Central memory CD8-positive, alpha-beta T cell (primary cell): ENCODE data around the gene KDM4B.

Experiments
- ATAC-seq: fragments of 150-1000 bp; cut with Tn5 transposase; replicated peaks from 2 replicates; pipeline ENCODE4 v1.10.0; 2022; ENCODE audit warnings: mild to moderate bottlenecking, moderate FRiP score, moderate number of reproducible peaks; ENCODE audit not compliant: poor library complexity, severe bottlenecking; ENCODE audit errors: extremely low read depth
- DNase-seq, 2 donors: peaks; one replicate each; pipeline ENCODE4 v3.0.0; 2021; ENCODE audit warnings: low spot score in 2 of 2
- H3K27ac Mint-ChIP-seq: one replicate; pipeline ENCODE4 v1.8.0; 2022; ENCODE audit warnings: low read depth, mild to moderate bottlenecking, moderate library complexity, mixed read lengths
- H3K27me3 Mint-ChIP-seq: one replicate; pipeline ENCODE4 v1.8.0; 2022; ENCODE audit warnings: mixed read lengths
- H3K36me3 Mint-ChIP-seq: one replicate; pipeline ENCODE4 v1.8.0; 2022; ENCODE audit warnings: mild to moderate bottlenecking, moderate library complexity, mixed read lengths; ENCODE audit not compliant: insufficient read depth
- H3K4me1 Mint-ChIP-seq: one replicate; pipeline ENCODE4 v1.8.0; 2022; ENCODE audit warnings: mixed read lengths
- H3K4me3 Mint-ChIP-seq: one replicate; pipeline ENCODE4 v1.8.0; 2022; ENCODE audit warnings: mild to moderate bottlenecking, moderate library complexity, mixed read lengths
- H3K9me3 Mint-ChIP-seq: one replicate; pipeline ENCODE4 v1.8.0; 2022; ENCODE audit warnings: mixed read lengths

KDM4B gene

DNA sequence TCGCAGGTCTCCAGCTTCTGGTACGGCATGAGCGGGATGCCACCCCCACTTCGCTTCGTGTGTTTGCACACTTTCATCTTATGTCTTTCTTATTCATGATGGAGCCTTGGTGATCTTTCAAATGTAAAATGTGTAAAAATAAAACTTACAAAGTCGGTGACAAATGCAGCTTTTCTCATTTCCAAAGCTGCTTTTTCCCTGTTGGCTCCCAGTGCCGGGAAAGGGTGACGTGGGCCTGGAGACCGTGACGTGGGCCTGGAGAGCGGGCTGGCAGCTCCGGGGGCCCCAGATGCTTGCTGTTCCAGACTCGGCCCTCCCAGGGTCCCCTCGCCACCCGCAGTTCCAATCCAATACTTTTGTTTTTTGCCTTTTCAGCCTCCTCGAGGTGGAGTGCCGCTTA lies 101.4 kb downstream of the KDM4B start:
- no peaks in the 10 kb centered on the region for H3K9me3 Mint-ChIP-seq
- no peaks in the 10 kb centered on the region for H3K27me3 Mint-ChIP-seq
- no peak for DNase-seq
- no peak overlapping the region for H3K4me3 Mint-ChIP-seq
- peaks cover 35% of the 10 kb centered on the region for H3K4me1 Mint-ChIP-seq
- no peak for ATAC-seq
- H3K36me3 Mint-ChIP-seq, result peaks cover 7% of the 10 kb centered on the region
- H3K27ac Mint-ChIP-seq, result no peak overlapping the region

DNA sequence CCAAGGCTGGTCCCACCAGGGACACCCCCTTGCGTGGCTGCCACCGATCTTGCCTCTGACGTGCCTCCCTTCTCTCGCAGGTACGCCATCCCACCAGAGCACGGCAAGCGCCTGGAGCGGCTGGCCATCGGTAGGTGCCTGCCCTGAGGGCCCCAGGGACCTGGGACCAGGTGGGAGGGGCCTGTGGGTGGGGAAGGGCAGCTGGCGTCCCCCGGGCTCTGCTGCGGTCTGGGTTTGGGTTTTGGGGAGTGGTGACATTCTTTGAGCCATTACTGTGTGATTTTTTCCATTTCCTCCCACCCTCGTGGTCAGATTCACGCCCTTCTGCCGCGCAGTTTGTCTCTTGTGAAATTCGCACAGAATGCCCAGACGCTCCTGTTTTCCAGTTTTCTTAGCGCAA lies 102.0 kb downstream of the KDM4B start:
- Mint-ChIP-seq H3K9me3 (no peaks in the 10 kb centered on the region), H3K4me3 (no peak overlapping the region), H3K4me1 (peaks cover 39% of the 10 kb centered on the region), H3K27me3 (no peaks in the 10 kb centered on the region), H3K36me3 (peaks cover 7% of the 10 kb centered on the region), H3K27ac (peak overlapping the region; percentile 38)
- no peak for DNase-seq
- no peak for ATAC-seq

DNA sequence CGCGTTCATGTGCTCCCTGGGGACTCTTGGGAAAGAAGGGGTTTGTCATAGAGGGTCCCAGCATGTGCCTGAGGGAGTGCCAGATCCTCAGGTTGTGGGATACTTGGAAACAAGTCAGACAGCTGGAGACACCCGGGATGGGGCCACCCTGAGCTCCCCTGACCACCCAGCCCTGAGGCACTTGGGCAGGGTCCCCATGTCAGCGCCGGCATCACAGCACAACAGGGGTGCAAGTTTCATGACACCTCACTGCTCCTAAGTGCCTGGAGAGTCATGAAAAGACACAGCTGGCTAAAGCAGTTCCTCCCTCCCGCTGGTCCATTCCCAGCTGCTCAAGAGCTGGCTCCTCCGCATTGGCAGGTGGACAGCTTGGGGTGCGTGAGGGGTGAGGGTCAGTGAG lies 102.7 kb downstream of the KDM4B start:
- Mint-ChIP-seq H3K36me3 (peaks cover 7% of the 10 kb centered on the region), H3K4me1 (peaks cover 37% of the 10 kb centered on the region), H3K27me3 (no peaks in the 10 kb centered on the region), H3K4me3 (no peak overlapping the region), H3K9me3 (no peaks in the 10 kb centered on the region), H3K27ac (peak overlapping the region; percentile 38)
- no peak for DNase-seq
- ATAC-seq, result no peak

DNA sequence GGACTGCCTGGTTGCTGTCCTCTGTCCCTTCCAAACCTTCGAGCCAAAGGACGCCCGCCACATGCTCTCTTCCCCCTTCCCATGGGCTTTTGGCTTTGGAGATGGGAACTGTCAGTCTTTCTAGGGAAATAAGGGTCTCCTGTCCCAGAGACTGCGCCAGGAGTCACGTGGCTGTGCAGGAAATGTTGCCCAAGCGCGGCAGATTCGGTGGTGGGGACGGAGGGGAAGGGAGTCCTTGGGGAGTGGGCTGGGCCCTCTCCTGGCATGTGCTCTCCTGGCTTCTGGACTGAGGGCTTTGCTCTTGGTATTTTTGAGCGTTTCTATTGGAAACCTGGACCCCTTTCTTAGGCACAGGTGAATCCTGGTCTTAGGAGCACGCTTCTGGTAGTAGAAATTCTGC lies 103.2 kb downstream of the KDM4B start:
- Mint-ChIP-seq H3K9me3 (no peaks in the 10 kb centered on the region), H3K27me3 (no peaks in the 10 kb centered on the region), H3K27ac (no peak overlapping the region), H3K36me3 (peaks cover 10% of the 10 kb centered on the region), H3K4me3 (no peak overlapping the region), H3K4me1 (peaks cover 40% of the 10 kb centered on the region)
- DNase-seq (no peak), ATAC-seq (no peak)

DNA sequence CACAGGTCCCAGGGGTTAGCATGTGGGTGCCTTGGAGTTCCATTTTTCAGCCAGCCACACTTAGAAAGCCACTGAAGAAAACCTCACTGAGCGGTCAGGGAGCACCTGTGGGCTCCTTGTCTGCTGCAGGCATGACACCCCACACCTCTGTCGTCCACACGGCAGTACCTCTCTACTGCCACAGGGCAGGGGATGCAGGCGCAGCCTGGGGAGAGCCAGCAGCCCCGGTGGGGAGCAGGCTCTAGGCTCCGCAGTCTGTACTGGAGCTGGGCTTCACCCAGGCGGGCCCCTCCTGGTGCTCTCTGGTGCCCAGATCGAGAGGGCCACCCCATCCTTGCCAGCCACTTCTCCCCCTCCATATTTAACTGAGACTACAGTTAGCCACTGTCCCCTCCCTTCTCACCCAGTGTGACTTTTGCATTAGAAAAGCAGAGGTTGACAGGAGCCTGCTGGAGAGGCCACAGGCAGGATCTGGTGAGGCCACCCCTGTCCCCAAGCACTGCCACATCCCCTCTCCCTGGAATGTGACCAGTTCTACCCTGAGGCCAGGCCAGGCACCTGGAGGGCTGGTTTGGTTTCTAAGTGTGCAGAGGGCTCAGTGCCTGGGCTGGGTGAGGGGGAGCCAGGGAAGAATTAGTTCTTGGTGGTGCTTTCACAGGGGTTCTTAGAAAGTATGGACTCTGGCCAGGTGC lies 104.4 kb downstream of the KDM4B start:
- ATAC-seq (no peak), DNase-seq (no peak)
- Mint-ChIP-seq H3K27ac (peak overlapping the region; percentile 62), H3K9me3 (no peaks in the 10 kb centered on the region), H3K4me3 (no peak overlapping the region), H3K27me3 (no peaks in the 10 kb centered on the region), H3K36me3 (peaks cover 14% of the 10 kb centered on the region), H3K4me1 (peaks cover 45% of the 10 kb centered on the region)

DNA sequence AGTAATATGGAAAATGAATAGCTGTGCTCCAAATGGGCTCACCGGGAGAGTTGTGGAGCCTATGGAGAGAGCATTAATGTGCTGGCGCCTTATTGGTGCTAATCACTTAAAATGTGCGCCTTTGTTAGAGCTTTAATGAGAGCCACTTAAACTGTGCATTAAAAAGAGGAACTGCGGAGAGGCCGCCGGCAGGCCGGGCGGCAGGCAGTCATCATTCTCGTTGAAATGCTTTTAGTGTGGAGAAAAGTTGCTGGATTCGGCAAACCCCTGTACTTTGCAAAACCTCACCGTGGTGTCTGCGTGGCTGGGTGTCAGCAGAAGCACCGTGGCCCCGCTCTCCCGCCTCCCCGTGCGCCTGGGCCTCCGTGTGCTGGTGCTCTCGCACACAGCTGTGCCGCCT lies 105.5 kb downstream of the KDM4B start:
- Mint-ChIP-seq H3K36me3 (peaks cover 14% of the 10 kb centered on the region), H3K4me3 (peak overlapping the region; percentile 34), H3K27me3 (no peaks in the 10 kb centered on the region), H3K27ac (peak overlapping the region; percentile 82), H3K4me1 (peaks cover 45% of the 10 kb centered on the region), H3K9me3 (no peaks in the 10 kb centered on the region)
- ATAC-seq (no peak), DNase-seq (no peak)

DNA sequence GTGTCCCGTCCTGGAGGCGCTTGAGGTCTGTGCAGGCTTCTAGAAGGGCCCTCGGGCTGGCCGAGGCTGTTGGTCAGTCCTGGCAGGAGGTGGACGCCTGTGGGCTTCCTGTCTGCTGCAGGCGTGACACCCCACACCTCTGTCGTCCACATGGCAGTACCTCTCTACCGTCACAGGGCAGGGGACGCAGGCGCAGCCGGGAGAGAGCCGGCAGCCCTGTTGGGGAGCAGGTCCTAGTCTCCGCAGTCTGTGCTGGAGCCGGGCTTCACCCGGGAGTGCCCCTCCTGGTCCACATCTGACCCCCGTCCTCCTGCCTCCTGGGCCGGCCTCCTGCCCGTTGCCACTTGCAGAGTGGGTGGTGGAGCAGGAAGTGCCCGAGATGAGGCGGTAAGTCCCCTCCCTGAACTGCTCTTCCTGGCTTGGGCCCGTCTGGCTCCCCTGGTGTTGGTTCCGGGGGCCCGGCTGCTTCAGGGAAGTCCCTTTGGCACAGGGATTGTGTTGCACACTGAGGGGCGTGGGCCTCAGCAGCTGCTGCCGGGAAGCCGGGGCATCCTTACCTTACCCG lies 106.0 kb downstream of the KDM4B start:
- ATAC-seq (no peak), DNase-seq (no peak)
- Mint-ChIP-seq H3K27ac (peak overlapping the region; percentile 82), H3K36me3 (peaks cover 14% of the 10 kb centered on the region), H3K27me3 (no peaks in the 10 kb centered on the region), H3K4me1 (peaks cover 45% of the 10 kb centered on the region), H3K4me3 (peak overlapping the region; percentile 59), H3K9me3 (no peaks in the 10 kb centered on the region)

DNA sequence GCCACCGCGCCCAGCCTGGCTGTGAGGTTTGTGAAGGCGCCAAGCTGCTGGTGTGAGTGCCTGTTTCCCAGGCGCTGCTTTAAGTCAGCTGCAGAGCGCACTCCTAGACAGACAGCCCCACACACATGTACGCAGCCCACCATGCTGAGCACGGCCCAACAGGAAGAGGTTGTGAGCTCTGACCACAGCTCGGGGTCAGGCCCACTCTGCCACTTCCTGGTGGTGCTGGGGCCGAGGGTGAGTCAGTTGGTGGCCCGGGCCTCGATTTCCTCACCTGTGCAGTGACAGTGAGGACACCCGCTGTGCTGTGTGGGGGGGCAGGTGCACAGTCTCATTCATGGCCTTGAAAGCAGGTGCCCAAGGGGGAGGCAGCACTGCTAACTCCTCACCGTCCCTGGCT lies 106.7 kb downstream of the KDM4B start:
- peak in 1 of 2 donors; percentile 18 for DNase-seq
- ATAC-seq, result peak; percentile 49
- H3K4me1 Mint-ChIP-seq, result peaks cover 45% of the 10 kb centered on the region
- H3K27ac Mint-ChIP-seq, result peak overlapping the region; percentile 82
- H3K4me3 Mint-ChIP-seq, result peak overlapping the region; percentile 59
- no peaks in the 10 kb centered on the region for H3K27me3 Mint-ChIP-seq
- peaks cover 14% of the 10 kb centered on the region for H3K36me3 Mint-ChIP-seq
- H3K9me3 Mint-ChIP-seq, result no peaks in the 10 kb centered on the region

DNA sequence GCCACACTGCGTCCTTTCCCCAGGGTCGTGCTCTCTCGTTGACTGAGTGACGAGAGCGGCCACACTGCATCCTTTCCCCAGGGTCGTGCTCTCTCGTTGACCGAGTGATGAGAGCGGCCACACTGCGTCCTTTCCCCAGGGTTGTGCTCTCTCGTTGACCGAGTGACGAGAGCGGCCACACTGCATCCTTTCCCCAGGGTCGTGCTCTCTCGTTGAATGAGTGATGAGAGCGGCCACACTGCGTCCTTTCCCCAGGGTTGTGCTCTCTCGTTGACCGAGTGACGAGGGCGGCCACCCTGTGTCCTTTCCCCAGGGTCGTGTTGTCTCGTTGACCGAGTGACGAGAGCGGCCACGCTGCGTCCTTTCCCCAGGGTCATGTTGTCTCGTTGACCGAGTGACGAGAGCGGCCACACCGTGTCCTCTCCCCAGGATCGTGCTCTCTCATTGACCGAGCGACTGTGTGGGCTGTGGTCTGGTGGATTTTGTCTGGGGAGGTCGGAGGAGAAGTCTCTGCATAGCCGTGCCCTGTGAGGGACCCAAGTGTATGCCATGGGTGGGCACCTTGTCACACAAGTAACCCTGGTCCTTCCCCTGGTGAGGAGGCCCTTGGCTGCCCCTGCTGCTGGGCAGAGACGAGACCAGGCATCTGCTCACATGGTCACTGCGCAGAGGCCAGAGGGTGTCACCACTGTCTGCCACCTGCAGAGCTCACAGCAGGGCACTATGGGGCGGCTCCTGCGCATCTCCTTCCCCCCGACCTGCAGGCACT lies 107.7 kb downstream of the KDM4B start:
- Mint-ChIP-seq H3K4me1 (peaks cover 45% of the 10 kb centered on the region), H3K9me3 (no peaks in the 10 kb centered on the region), H3K4me3 (no peak overlapping the region), H3K27ac (no peak overlapping the region), H3K36me3 (peaks cover 11% of the 10 kb centered on the region), H3K27me3 (no peaks in the 10 kb centered on the region)
- ATAC-seq, result no peak
- no peak for DNase-seq

DNA sequence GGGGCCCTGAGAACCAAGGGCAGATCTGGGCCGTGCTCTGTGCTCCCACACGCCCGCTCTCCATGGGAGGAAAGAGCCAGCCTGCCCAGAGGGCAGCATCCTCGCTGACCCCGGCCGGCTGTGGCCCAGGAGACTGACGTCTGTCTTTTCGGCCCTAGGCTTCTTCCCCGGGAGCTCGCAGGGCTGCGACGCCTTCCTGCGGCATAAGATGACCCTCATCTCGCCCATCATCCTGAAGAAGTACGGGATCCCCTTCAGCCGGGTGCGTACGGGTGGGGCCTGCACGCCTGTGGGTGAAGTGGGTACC lies 108.2 kb downstream of the KDM4B start:
- H3K4me3 Mint-ChIP-seq, result no peak overlapping the region
- H3K27me3 Mint-ChIP-seq, result no peaks in the 10 kb centered on the region
- ATAC-seq, result no peak
- H3K9me3 Mint-ChIP-seq, result no peaks in the 10 kb centered on the region
- peaks cover 45% of the 10 kb centered on the region for H3K4me1 Mint-ChIP-seq
- no peak for DNase-seq
- peak overlapping the region; percentile 77 for H3K27ac Mint-ChIP-seq
- H3K36me3 Mint-ChIP-seq, result peaks cover 11% of the 10 kb centered on the region

DNA sequence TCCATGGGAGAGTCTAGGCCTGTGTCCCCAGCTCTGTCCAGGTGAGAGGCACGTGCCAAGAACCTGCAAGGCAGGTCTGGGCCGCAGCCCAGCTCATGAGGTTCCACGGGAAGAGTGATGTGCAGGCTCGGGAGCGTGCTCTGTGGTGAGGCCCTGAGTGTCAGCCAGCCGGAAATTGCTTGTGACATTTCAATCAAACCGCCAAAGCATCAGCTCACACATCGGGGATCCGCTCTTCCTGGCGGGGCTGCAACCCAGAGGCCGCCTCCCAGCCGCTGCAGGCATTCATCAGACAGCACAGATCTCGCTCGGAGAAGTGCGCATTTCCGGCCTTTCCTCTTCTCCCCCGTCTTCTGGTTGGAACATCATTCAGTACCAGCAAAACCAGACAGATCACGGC lies 109.3 kb downstream of the KDM4B start:
- H3K27ac Mint-ChIP-seq, result peak overlapping the region; percentile 77
- H3K9me3 Mint-ChIP-seq, result no peaks in the 10 kb centered on the region
- no peak overlapping the region for H3K4me3 Mint-ChIP-seq
- ATAC-seq (peak; percentile 81), DNase-seq (peak in 1 of 2 donors; percentile 66)
- H3K36me3 Mint-ChIP-seq, result peaks cover 15% of the 10 kb centered on the region
- H3K27me3 Mint-ChIP-seq, result no peaks in the 10 kb centered on the region
- H3K4me1 Mint-ChIP-seq, result peaks cover 40% of the 10 kb centered on the region

DNA sequence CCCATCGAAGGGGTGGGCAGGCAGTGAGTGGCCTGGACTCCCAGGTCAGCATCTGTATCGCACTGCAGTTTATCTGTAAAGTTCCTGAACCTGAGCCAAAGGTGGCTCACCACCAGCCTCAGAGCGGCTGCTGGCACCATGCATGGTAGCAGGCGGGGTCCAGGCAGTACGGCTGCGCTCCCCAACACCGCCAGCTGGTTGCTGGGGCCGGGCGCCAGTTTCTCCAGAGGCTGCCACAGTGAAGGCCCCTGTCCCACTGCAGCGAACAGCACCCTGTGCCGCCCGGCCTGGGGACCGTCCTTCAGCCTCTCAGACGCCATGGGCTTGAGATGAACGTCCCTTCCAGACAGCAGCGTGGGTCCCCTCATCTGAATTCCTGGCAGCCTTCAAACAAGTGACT lies 109.8 kb downstream of the KDM4B start:
- Mint-ChIP-seq H3K4me1 (peaks cover 37% of the 10 kb centered on the region), H3K9me3 (no peaks in the 10 kb centered on the region), H3K4me3 (no peak overlapping the region), H3K36me3 (peaks cover 14% of the 10 kb centered on the region), H3K27me3 (no peaks in the 10 kb centered on the region), H3K27ac (peak overlapping the region; percentile 77)
- DNase-seq (no peak), ATAC-seq (no peak)
